ENCODE measurements around the gene L3MBTL4.
"Not testable (repeated sequence)": the region's sequence is repeated elsewhere in the genome, so short reads cannot be mapped to it uniquely, and the experiment has no call there.

The L3MBTL4 gene

GRCh38 chr18:6414723-6415417 is at the start of gene L3MBTL4:
Gene L3MBTL4, minus strand, starts transcription at chr18:6414911. Its CDS starts 103,286 bp downstream, at chr18:6311625.
- no peak for DNase-seq

GRCh38 chr18:6452194-6452593 is 37.5 kb upstream of the L3MBTL4 start:
- DNase-seq, result no peak

DNA sequence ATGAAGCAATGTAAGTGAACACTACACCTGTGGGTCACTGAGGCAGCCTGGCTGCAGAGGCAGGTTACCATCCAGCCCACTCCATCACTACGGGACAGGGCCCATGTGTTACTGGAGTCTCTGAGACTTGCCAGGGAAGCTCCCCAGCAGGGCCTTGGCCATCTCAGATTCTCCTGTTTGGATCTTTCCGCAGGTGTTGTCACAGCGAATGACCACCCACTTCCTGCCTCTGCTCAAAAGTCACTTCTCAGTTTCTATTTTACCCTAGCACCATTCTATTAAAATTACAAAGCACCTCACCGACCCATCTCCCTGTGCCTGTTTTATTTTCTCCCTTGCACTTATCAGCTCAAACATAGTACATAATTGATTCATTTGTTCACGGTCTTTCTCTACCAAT is 34.5 kb upstream of the L3MBTL4 start:
- DNase-seq, result no peak

- no peak for DNase-seq
Observed at GRCh38 chr18:6444466-6445228, 29.9 kb upstream of the L3MBTL4 start.

DNA sequence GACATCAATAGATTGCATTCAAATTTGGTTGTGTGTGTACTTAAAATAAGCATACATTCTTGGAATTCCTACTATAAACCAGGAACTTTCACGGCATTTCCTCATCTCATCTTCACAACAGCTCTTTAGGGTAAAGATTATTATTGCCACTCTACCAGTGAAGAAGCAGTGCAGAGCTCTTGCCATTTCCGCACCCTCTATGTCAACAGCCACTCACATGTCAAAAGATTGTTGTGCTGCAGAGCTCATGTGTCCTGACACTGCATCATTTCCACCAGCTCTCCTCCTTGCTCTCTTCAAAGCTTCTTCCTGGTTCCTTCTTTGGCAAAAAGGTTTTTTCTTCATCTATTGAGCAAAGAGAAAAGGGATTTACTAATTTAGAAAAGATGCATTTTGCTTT is 26.5 kb upstream of the L3MBTL4 start:
- DNase-seq, result no peak

GRCh38 chr18:6437937-6438818 is 23.5 kb upstream of the L3MBTL4 start:
- DNase-seq, result no peak

DNA sequence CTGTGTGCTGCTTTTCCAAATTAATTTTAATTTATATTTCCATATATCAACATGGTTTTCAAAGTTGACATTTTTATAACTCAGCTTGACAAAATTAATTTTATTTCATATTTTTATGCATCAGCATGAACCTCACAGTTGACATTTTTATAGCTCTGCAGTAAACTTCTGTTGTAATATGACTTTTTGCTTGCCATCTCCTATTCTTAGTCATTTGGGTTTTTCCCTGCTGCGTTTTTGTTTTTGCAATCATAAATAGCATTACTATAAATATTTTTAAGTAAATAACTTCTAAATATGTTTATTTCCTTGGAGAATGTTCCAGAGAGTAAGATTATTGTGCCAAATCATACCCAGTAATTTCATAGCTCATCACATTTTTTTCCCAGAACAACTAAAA is 21.0 kb upstream of the L3MBTL4 start:
- DNase-seq, result no peak

- DNase-seq, result no peak
Observed at GRCh38 chr18:6434987-6435709, 20.4 kb upstream of the L3MBTL4 start.

- DNase-seq, result no peak
Observed at GRCh38 chr18:6434481-6434880, 19.8 kb upstream of the L3MBTL4 start.

DNA sequence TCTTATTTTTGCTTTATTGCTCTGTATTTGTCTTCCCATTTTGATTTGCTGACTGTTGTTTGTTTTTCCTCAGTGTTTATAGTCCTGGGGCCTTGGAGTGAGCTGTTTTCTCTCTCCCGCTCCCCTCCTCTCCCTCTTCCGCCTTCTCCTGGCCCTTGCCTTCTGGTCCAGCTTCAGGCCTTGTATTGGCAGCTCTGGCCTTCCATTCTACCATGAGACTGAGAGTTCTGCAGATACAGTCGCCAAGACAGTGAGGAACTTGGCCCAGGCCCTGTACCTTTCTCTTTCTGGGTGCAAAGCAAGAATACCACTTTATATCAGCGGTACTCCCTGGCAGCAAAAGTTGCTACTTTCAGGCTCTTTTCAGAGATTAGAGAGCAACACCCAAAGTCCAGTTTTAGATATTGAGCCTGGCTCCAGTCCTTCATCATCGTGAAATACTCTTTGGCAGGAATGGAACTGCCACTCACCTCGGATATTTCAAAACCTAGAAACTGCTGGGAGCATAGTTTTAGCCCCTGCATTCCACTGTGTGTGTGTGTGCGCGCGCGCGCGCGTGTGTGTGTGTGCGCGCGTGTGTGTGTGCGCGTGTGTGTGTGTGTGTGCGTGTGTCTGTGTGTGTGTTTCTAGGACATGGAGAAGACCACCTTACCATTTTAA is 17.1 kb upstream of the L3MBTL4 start:
- DNase-seq, result no peak

DNA sequence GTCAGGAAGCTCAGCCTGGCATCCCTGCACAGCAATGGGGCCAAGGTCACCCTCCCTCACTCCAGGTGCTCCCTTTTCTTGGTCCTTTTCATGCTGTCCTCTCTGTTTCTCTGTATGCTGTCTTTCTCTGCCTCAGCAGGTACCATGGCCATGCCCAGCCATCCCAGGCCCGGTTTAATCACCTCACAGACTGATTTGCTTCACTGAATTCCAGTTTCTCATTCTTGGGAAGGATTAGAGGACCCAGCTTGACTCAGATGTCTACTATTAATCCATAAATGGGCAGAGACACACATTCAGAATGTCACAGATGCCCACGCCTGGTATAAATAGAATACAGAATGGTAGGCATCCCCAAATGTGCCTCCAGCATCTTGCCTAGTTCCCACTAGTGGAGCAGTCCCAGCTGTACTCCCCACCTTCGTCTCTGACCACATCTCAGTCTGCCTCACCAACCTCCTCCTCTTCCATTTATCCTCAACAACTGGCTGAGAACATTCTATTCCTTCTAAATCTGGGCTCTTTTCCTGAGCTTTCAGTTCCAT is 14.2 kb upstream of the L3MBTL4 start:
- no peak for DNase-seq

DNA sequence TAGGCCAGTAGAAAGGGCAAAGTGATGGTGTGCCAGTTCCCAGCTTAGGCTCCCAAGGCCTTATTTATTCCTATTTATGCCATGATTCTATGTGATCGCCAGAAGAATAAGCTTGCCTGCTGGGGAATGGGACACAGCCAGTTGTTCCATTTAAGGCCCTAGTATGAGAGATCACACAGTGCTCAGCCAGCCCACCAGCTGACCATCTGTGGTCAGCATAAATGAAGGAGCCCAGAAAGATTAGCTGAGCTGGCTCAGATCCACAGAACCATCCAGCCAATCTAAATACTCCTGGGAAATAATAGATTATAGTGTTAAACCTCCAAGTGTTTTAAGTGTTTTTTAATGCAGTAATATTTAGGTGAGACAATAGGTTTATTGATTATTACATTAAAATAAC is 12.6 kb upstream of the L3MBTL4 start:
- DNase-seq, result no peak

DNA sequence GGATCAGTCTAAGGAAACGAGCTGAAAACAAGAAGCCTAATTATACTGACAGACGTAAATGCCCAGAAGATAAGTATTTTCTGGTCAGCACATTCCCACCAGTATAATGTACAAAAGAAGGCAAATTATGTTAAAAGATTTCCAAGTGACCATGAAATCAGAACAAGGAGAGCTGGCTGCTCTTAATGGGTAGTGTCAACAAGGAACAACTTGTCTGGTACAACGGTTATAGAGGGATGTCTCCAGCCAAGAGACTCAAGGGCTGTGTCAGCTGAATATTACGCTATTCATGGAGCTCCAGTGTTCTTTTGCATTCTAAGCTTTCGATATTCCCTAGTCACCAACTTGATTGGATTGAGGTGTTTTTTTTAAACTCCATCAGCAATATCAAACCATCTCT is 8.6 kb upstream of the L3MBTL4 start:
- DNase-seq, result no peak

GRCh38 chr18:6414118-6414722 is 491 bp downstream of the L3MBTL4 start:
- no peak for DNase-seq

- DNase-seq, result no peak
Observed at GRCh38 chr18:6413579-6414117, 1.1 kb downstream of the L3MBTL4 start.

DNA sequence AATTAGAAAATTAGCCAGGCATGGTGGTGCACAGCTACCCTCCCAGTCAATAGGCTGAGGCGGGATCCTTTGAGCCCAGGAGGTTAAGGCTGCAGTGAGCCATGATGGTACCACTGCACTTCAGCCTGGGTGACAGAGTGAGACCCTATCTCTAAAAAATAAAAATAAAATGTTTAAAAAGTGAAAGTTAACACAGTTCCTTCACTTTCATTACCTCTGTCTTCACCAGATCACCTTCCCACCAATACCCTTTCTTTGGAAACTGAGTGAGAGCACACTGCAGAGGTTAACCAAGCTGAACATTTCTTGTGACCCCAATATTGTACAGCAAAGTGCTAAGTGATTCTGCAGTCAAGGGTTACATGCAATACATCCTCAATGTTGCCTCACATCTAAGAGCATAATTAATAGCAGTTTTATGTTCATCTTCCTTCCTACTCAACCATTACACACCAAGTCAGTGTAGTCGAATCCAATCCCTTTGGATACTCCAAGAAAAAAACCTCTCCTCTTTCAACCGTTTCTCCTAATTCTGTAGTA is 1.7 kb downstream of the L3MBTL4 start:
- DNase-seq, result no peak

DNA sequence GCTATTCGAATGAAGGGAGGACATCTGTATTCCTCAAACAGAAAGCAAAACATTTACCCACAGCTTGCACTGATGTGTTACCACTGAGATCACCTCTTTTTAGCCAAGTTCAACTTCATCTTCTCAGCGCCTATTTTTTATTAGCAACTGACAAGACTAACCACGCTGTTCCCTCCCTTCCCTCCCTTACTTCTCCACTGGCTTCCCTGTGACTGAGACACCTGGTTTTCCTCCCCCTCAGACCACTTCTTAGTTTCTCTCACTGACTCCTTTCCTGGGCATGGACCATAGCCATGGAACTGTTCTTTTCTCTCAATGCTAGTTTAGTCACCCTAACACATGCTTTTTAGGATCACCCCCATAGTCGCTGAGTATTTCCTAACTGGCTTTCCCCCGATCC is 3.3 kb downstream of the L3MBTL4 start:
- DNase-seq, result no peak

DNA sequence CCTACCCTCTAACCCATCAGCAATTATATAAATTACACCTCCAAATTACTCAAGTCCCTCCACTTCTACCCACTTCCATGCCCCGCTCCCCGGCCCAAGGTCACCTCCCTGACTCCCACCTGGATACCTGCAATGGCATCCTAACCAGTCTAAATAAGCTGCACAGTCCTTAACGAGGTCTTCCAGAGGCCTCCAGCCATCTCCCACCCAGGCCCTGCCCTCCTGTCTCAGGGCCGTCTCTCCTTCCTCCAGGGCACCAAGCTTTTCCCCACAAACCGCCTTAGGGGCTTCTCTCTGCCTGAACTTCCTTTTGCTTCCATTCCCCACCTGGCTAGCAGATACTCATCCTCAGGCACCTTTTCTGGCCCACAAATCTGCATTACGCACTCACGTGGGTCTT is 4.8 kb downstream of the L3MBTL4 start:
- DNase-seq, result no peak

DNA sequence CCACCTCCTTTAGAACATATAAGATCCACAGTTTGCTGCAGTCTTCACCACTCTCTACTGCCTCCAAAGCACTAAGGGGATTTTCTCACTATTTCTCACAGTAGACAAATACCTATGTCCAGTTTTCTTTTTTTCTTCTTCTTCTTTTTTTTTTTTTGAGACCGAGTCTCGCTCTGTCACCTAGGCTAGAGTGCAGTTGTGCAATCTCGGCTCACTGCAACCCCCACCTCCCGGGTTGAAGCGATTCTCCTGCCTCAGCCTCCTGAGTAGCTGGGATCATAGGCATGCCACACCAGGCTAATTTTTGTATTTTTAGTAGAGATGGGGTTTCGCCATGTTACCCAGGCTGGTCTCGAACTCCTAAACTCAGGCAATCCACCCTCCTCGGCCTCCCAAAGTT is 6.2 kb downstream of the L3MBTL4 start:
- DNase-seq, result not testable (repeated sequence)

DNA sequence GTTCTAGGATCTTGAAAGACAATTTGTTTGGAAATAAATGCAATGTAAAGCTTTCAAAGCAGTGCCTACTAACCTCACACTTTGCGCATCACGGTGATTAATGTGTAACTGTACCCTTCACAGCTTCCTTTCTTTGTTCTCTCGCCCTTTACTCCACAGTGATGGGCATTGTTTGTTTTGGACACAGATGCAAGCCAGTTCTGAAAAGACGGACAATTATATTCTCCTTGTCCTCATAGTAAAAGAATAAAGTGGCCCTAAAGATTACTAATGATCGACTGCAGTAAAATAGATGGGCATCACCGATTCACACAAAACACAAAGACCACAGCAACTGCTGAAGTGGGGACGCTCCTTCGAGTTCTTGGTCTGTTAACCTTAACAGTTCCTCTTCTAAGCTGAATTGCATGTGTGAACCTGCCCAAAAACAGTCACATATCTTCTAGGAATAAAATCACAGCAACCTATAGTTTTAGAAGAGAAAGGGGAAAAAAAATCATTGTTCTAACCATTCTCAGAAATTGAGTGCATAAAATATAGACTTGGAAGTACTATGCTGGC is 7.7 kb downstream of the L3MBTL4 start:
- DNase-seq, result no peak
